Mononuclear cell (primary cell): Measurements from ENCODE around the gene TMCC2. TPM values are rescaled to one million over a fixed set of nuclear protein-coding genes. Genes with fewer than 3 reads are reported as not detected.

ENCODE experiments used
- H3K27me3 ChIP-seq: 2 replicates; pipeline ENCODE4 v1.6.0; 2011; ENCODE audit warnings: low read length, control low read depth; ENCODE audit not compliant: insufficient read depth
- H3K4me1 ChIP-seq: 2 replicates; pipeline ENCODE4 v1.5.1; 2011; ENCODE audit warnings: mild to moderate bottlenecking, low read length, control low read depth; ENCODE audit not compliant: insufficient read depth
- H3K4me3 ChIP-seq: 2 replicates; pipeline ENCODE4 v1.5.1; 2011; ENCODE audit warnings: mild to moderate bottlenecking, low read length, moderate library complexity
- H3K9me3 ChIP-seq: 2 replicates; pipeline ENCODE4 v1.5.1; 2011; ENCODE audit warnings: low read depth, mild to moderate bottlenecking, control low read depth, low read length
- total RNA-seq: library from RNA; depleted of rRNA; stranded (reverse); fragments of >200 nt; gene quantifications from one replicate; pipeline ENCODE4 v1.2.3, GENCODE V29; 2012

Gene TMCC2
- total RNA-seq, 1 donor: 4.3 TPM

DNA sequence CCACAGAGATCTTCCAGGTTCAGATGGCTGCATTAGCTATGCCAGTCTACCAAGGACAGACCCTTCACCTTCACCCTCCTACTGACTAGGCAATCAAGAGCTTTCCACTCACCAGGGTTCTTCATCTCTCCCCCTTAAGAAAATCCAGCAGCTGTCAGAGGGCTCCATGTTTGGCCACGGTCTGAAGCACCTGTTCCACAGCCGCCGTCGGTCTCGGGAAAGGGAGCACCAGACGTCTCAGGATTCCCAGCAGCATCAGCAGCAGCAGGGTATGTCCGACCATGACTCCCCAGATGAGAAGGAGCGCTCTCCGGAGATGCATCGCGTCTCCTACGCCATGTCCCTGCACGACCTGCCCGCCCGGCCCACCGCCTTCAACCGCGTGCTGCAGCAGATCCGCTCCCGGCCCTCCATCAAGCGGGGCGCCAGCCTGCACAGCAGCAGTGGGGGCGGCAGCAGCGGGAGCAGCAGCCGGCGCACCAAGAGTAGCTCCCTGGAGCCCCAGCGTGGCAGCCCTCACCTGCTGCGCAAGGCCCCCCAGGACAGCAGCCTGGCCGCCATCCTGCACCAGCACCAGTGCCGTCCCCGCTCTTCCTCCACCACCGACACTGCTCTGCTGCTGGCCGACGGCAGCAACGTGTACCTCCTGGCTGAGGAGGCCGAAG, 13.8 kb downstream of the TMCC2 start:
- Histone ChIP-seq H3K27me3 (no peaks in the 10 kb centered on the region), H3K4me3 (no peak overlapping the region), H3K9me3 (no peaks in the 10 kb centered on the region), H3K4me1 (peaks cover 13% of the 10 kb centered on the region)

DNA sequence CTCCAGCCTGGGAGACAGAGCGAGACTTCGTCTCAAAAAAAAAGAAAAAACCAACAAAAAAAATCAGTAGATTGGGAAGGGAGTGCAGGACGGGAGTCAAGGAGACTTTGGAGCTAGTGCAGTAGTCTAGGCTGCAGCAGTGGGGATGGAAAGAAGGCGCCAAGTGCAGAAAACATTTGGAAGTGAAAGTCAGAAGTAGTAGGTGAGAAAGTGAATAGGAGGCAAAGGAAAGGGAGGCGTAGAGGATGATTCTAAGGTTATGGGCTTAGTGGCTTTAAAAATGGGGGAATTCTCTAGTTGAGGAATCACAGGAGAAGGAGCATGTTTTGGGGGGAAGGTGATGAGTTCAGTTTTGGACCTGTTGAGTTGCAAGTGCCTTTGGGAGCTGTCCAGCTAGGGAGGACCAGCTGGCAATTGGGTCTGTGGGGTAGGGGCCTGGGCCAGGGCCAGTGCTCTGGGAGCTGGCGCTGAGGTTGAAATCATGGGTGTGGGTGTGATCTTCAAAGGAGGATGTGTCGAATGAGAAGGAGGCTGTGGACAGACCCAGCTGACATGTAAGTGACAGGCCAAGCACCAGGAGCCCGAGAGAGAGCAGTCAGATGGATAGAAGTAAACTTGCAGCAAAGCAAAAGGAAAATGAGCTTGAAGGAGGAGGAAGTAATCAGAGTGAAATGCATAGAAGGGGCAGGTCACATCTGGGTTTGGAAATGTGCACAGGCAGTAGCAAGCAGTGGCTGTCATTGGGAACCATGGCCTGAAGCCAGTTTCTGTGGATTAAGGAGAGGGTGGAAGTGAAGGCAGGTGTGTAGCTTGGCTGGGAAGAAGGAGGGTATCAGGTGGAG, 15.8 kb downstream of the TMCC2 start:
- H3K27me3 ChIP-seq: no peaks in the 10 kb centered on the region
- no peaks in the 10 kb centered on the region for H3K4me1 ChIP-seq
- H3K9me3 ChIP-seq: no peaks in the 10 kb centered on the region
- no peak overlapping the region for H3K4me3 ChIP-seq

DNA sequence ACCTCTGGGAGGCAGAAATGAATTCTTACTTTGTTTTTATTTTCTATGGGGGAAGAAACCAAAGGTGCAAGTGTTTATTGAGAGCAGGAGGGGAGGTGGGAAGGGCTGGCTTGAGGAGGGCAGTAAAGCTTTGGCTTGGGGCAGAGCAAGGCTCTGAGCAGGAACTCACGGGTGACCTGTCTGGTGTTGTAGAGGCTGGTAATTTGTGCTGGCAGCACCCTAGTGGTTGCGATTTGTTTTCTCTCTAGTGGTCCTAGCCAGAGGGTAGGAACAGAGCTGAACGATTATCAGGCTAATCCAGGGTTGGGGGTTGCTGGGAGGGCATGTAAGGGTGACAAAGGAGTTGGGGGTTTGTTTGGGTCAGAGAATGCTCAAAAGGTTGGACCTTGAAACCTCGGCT, 16.6 kb downstream of the TMCC2 start:
- Histone ChIP-seq H3K4me1 (no peaks in the 10 kb centered on the region), H3K4me3 (no peak overlapping the region), H3K27me3 (no peaks in the 10 kb centered on the region), H3K9me3 (no peaks in the 10 kb centered on the region)

DNA sequence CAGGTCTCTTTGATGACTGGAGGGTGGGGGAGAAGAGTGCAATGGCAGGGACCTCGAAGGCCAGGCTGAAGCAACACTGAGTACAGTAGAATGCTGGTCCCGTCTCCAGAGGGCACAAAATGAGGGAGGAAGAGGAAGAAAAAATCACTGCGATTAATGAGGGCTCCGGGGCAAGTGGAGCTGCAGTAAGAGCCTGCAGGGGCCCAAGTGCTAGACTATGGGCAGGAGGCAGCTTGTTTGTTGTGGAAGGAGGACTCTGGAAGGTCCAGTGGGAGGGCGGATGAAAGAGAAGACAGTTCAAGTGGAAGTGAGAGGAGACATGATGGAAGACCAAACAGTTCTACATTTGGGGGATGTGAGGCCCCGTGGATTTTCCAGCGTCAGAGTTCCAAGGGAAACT, 17.4 kb downstream of the TMCC2 start:
- no peaks in the 10 kb centered on the region for H3K9me3 ChIP-seq
- no peaks in the 10 kb centered on the region for H3K27me3 ChIP-seq
- H3K4me1 ChIP-seq: no peaks in the 10 kb centered on the region
- no peak overlapping the region for H3K4me3 ChIP-seq

DNA sequence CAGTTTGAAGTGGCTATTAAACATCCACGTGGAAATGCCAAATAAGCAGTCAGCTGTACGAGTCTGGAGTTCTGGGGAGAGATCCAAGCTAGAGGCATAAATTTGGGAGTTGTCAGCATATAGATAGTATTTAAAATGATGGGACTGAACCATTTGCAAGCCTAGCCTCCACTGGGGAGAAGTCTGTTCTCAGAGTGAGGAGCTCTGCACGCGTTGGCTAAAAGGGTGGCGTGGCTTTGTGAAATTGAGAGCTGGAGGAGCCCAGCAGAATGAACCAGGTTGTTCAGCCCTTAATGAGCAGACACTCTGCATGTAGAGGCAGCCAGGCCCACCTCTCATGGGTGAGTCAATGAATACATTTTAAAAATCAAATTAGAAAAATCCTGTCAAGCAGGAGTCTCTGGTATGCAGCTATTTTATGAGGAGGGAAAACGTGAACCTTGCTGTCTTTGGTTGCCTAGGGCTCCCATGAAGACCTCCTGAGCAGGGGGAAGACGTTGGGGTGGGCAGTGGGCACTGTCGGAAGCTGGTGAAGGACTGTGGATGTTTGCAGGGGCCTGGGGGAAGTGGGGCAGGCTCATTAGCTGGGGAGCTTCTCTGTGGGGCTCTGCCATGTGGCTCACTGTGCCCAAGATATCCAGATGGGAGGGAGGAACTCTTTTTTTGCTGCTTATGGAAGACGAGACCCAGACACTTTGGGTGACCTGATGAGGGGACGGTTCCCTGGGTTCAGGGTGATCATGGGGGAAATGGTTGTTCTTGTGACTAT, 18.8 kb downstream of the TMCC2 start:
- Histone ChIP-seq H3K9me3 (no peaks in the 10 kb centered on the region), H3K27me3 (no peaks in the 10 kb centered on the region), H3K4me1 (no peaks in the 10 kb centered on the region), H3K4me3 (no peak overlapping the region)

DNA sequence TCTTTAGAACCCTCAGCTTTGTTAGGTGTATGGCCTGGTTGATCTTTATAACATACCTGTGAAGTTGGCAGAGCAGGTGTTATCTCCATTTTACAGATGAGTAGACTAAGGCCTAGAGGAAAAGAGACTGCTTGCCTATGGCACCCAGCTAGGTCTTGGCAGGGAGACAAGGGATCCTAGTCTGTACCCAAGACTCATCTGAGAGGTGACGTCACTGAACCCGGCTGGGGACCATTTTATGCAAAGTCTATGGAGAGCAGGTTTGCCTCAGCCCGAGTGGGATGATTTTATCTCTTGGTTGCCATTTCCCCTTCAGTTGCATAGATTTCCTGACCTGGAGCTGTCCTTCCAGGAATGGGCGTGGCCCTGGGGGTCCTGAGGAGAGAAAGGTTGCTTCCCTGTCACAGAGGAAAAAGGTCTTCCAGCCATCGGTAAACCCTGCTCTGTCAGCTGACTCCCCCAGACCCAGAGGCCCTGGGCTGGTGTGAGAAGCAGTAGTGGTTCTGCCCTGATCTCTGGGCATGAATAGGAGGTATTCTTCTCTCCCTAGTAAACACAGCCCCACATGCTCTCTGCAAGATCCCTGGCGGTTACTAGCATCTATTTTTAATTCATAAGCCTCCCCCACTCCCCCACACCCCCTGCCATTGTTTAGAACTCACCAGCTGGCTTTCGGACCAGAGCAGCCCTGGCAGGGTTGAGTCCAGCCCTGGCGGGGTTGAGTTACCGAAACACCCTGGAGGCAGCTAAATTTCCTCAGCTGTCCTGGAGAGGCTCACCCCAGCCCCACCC, 19.6 kb downstream of the TMCC2 start:
- Histone ChIP-seq H3K4me1 (no peaks in the 10 kb centered on the region), H3K27me3 (no peaks in the 10 kb centered on the region), H3K4me3 (no peak overlapping the region), H3K9me3 (no peaks in the 10 kb centered on the region)

DNA sequence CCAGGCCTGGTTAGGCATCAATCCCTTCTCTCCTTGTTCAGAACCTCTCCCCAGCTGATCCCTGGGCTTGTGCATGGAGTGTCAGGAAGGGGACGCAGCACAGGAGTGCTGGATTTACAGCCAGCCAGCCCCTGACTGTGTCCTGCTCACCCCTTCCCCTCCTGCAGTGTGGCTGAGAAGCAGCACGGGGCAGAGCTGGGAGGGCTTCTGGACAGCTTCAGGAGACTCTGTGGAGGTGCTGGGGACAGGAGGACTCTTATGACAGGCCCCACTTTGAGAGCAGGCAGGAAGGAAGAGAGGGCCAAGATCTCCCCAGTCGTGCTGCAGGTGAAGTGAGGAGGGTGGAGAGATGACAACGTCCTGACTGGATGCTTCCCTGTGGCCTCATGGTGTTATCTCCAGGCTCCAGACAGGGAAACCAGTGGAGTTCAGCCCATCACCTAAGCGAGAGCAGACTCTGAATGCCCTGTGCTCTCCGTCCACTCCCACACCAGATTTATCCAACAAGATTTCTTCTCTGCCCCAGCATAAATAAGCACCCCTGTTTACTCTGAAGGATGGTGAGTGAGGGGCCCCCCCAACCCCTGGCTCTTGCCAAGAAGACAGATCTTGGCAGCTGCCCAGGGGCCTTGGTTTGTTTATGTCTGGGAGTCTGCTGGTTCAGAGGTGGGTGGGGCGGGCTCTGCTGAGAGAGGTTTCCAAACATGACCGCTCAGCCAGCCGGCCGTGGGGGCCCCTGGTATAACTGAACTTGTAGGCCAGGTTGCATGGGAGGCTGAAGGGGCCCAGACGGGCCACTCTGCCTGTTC, 21.3 kb downstream of the TMCC2 start:
- no peaks in the 10 kb centered on the region for H3K9me3 ChIP-seq
- no peaks in the 10 kb centered on the region for H3K27me3 ChIP-seq
- H3K4me3 ChIP-seq: no peak overlapping the region
- no peaks in the 10 kb centered on the region for H3K4me1 ChIP-seq

DNA sequence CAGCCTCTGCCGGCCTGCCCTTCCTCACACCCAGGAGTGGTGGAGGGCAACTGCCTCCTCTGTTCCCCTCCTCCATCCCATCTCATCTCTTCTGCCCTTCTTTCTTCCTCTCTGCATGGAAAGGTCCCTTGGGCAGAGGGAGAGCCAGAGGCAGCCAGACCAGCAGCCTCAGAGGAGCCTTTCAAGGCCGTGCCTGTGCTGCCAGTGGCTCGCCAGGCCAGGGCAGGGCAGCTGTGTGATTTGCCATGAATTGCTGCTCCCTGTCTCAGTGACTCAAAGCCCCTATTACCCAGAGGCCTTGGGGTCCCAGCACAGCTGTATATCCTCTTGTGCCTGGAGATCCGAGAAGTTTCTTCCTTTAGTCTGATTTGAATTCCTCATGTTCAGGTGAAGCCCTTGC, 21.9 kb downstream of the TMCC2 start:
- H3K4me3 ChIP-seq: no peak overlapping the region
- no peaks in the 10 kb centered on the region for H3K4me1 ChIP-seq
- no peaks in the 10 kb centered on the region for H3K27me3 ChIP-seq
- no peaks in the 10 kb centered on the region for H3K9me3 ChIP-seq

DNA sequence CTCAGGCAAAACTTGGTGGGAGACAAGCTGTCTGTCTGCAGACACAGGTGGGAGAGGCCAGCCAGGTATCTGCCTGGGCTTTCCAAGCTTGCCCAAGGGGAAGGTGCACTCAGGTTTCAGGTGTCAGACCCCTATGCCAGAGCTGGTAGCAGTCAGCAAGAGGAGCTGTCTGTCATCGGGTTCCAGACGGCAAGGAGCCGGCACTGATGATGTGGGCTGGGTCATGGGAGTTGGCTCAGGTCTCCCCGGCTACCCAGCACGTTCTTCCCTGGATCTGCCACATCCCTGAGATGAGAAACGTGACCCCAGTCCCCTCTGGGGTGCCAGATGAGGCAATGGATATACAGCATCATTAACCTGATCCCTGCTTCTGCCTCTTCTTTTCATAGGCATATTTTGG, 23.0 kb downstream of the TMCC2 start:
- Histone ChIP-seq H3K4me1 (no peaks in the 10 kb centered on the region), H3K9me3 (no peaks in the 10 kb centered on the region), H3K27me3 (no peaks in the 10 kb centered on the region), H3K4me3 (no peak overlapping the region)

DNA sequence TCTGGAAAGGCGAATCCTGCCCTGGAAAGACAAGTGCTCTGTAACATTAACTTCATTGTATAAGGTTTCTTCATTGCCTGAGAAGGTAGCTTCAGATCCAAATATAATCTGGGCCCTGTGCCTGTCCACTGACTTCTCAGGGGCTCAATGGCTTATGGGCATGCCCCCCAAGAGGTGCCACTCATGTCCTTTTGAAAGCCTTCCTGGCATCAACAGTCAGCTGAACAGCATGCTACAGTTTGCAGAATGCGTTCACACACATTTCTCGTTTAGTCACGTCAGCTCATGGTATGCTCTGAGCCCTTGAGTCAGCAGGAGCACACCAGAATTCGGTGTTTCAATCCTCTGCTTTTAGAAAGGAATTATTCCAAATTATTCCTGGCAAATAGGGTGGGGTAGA, 23.8 kb downstream of the TMCC2 start:
- Histone ChIP-seq H3K4me3 (no peak overlapping the region), H3K27me3 (no peaks in the 10 kb centered on the region), H3K9me3 (no peaks in the 10 kb centered on the region), H3K4me1 (no peaks in the 10 kb centered on the region)

DNA sequence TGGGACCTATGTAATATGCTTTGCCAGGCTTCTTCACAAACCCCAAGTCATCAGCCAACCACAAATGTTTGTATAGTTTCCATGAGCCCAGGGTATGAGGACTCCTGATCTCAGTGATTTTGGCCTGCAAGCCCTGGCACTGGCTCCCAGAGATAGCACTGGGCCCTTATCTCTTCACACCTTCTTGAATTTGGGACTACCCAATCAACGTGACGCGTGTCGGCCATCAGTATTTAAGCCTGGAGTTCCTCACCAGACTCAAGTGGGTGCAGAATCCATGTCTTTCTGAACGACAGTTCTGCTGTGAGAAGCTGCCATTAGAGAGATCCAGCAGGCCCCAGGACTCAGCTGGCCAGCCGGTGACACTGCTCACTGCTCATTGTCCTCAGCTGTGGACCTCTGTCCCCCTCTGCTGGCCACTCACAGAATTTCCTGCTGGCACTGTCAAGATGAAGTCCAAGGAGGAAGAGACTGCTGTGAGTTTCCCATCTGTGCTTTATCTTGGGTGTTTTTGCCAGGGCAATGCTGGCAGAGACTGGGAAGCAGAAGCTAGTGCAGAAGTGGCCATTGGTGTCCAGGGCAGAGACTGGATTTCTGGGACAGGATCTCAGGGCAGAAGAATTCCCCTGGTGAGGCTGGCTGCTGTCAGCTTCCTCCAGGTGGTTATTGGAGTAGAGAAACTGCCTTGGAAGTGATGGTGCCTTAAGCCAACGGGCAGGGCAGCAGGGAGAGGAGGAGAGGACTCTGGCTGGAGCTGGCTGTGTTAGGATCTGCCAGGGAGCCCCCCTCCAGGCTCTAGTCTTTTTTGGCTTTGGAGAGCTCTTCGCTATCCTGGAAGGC, 28.4 kb downstream of the TMCC2 start:
- H3K4me3 ChIP-seq: no peak overlapping the region
- no peaks in the 10 kb centered on the region for H3K9me3 ChIP-seq
- peaks cover 4% of the 10 kb centered on the region for H3K4me1 ChIP-seq
- H3K27me3 ChIP-seq: no peaks in the 10 kb centered on the region

DNA sequence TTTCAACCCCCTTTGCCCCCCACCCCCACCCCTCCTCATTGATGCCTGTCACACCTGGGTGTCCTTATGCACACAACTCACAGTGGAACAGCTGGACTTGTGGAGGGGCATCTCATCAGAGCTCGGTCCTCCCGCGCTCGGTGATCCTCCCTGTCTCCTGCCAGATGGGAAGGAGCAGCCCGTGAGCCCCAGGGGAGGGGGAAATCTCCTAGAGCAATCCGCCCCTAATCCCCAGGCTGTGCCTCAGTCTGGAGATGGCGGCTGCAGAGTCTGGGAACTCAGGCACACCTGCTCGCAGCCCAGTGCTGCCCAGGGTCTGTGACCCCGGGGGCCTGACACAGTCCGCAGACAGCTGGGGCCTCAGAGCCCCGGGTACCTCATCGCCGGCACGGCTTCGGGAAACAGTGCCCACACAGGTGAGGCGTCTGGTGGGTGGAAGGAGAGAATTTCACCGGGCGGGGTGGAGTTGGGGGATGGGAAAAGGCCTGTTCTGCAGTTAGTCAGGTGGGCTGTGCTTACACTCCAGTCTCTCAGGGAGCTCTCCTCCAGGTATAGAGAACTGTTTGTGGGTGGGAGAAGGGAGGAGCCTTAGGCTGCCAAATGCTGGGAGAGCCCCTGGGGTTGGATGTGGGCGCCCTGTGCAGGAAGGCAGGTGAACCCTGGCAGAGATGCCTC, 29.3 kb downstream of the TMCC2 start:
- Histone ChIP-seq H3K4me3 (no peak overlapping the region), H3K27me3 (no peaks in the 10 kb centered on the region), H3K9me3 (no peaks in the 10 kb centered on the region), H3K4me1 (peaks cover 10% of the 10 kb centered on the region)

DNA sequence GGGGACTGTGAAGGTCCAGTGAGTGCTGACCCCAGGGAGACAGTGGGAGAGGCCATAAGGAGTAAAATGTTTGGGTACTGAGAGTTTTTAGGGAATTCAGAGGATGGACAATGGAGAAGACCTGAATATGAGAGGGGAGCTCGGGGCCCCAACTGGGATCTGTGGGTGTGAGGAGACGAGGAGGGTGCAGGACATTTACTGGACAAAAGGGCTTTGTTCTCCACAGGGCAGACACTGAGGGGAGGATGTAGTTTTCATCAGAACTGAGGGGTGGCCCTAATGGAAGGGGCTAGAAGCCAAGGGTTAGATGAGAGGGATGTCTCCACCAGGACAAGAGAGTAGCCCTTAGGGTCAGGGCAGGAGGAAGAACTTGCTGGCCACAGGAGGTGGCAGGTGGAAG, 30.0 kb downstream of the TMCC2 start:
- no peak overlapping the region for H3K4me3 ChIP-seq
- no peaks in the 10 kb centered on the region for H3K9me3 ChIP-seq
- H3K27me3 ChIP-seq: no peaks in the 10 kb centered on the region
- H3K4me1 ChIP-seq: peaks cover 17% of the 10 kb centered on the region
